Stimulated activated CD8-positive, alpha-beta memory T cell treated with anti-CD3 and anti-CD28 coated beads, Interleukin-15, amount 100 ng/mL, for 1 hour (primary cell): Measurements from ENCODE around the gene QKI.

Experiments used
- DNase-seq: peaks from one replicate; pipeline ENCODE4 v3.0.0-alpha.2; 2020; ENCODE audit warnings: low read depth

Gene QKI

DNA sequence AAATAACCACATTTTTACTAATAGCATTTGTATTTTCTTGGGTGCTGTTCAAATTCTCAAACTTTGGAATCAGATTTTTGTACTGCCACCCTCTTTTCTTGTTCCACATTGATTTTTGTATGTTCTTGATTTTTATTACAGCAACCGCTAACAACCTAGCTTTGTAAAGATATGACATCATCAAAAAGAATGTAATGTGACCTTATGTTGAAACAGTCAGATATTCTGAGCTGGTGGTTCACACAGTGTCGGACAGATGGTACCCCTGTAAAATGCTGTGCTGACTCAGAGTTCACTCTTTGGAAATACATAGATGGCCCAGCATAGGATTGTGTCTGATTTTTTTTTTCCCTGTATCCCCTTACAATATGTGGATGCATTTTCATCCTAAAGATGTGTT is 118.9 kb downstream of the QKI start:
- DNase-seq: no peak

DNA sequence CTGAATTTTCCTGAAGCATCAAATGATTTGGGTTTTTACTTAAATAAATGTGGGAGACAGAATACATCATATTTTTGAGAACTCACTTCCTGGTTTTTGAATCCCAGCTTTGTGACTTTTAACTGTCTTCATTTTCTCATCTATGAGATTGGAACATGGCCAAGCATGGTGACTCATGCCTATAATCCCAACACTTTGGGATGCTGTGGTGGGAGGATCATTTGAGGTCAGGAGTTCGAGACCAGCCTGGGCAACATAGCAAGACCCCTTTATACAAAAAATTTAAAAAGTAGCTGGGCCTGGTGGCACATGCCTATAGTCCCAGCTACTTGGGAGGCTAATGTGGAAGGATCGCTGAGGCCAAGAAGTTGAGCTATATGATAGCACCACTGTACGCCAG is 122.3 kb downstream of the QKI start:
- no peak for DNase-seq

DNA sequence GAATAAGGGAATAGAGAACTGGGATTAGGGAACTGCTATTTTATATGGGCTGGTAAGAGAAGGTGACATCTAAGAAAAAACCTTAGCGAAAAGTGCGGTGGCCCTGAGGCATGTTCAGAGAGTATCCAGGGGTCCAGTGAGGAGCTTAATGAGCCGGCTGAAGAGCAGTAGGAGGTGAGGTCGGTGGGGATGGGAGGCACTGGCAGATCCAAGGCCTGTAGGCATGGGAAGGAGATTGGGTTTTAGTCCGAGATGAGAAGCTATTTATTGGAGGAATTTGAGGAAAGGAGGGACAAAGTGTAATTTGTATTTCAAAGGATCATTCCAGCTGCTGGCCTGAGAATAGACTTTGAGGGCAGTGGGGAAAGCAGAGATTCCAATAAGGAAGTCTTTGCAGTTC is 123.8 kb downstream of the QKI start:
- DNase-seq: no peak

DNA sequence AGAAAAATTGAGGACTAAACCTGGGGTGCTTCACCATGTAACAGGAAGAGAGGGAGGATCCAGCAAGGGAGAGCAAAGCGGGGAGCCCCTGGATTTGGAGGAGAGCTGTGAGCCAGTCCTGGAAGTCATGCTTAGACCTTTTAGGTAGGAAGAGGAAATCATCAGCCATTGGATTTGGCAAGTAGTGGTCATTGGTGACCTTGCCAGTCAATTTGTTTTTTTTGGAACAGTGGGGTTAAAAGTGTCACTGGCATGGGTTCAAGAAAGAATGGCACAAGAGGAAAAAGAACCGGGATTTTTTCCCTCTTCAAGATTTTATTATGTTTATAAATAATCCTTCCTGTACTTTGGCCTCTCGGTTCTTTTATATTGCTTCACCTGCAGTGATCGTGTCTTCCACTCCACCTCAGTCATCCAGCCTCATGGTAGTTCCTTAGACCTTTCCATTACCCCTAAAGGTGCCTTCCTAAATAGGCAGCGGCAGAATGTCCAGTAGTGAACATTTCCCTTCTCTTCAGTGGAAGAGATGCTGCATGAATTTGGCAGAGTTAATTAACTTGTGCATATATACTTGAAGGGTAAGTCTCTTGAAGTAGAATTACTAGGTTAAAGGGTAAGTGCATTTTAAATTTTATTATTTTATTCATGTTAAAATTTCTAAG is 124.7 kb downstream of the QKI start:
- DNase-seq: no peak

DNA sequence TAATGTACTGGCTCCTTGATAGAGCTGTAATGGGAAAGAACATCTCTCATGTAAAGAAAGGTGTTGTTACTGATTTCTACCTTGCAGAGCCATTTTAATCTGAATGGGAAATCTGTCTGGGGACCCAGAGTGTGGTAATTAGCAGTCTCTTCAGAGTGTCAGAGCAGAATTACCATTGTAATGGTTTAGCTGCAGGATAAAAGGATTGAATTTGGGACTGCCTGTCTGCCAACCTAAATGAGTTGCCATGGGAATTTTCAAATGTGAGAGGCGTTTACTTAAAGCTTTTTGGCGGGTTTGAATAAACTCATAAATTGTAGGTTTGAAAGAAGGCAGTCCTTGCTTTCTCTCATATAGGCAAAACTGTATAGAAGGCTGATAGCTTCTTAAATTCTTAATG is 128.8 kb downstream of the QKI start:
- no peak for DNase-seq

DNA sequence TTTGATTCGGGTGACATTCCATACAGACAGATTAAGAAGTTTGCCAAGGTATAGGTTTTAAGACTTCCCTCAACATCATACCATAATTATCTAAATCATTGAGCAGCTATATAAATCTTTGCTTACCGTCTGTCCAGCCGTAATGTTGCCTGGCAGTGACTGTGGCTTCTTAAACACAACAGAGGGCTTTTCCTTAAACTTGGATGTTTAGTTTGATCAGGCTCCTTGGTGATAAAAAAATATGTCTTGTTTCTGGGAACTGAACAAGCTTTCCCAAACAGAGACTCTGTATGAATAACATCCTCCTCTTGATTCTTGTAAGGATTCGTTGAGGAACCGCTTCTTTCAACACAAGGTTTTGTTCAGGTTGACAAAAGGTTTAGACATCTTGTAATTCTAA is 130.9 kb downstream of the QKI start:
- DNase-seq: no peak

DNA sequence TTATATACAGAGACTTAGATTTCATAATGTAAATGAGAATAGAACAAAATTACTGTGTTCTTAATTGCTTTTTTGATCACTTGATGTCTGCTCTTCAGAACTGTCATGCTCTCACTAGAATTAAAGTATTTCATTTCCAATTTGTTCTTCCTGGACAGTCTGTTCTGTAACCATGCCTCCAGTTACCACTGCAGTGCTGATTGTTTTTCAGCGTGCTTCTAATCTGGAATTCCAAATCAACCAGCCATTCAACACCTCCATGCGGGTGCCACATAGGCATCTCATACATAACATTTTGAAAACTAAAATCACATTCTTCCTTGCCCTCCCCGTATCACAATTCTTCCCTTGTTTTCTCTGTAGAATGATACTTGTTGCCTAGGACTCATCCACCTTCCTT is 132.8 kb downstream of the QKI start:
- DNase-seq: no peak

DNA sequence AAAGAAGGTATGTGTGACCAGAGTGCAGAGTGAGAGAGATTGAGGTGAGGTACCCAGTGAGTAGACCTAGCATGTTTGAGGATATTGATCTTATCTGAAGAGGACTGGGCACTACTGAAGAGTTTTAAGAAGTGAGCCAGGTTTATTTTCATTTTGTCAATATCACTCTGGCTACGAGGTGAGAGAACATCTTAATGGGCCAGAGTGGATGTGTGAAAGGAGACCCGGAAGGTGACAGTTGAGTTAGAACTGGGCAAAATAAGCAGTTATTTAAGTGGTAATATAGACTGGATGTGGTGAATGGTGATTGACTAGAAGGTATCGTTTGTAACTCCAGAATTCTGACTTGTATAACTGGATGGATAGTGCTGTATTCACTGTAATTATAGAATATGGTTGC is 134.1 kb downstream of the QKI start:
- DNase-seq: no peak

DNA sequence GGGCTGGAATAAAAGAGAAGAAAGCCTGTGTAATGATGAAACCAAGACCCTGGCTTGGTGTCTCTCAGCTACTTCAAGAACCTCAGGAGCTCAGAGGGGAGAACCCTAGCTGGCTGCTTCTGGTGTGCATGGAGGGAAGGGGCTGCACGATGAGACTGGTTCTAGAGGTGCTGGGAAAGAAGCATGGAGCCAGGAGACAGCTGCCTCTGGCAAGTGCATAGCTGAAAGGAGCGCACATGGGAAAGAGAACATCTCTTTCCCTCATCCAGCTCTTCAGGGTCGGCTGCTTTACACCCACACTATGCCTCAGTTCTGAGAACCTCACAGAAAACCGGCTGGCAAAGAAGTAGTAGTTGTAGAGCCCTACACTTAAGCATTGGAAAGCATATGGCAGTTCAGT is 139.5 kb downstream of the QKI start:
- DNase-seq: no peak

DNA sequence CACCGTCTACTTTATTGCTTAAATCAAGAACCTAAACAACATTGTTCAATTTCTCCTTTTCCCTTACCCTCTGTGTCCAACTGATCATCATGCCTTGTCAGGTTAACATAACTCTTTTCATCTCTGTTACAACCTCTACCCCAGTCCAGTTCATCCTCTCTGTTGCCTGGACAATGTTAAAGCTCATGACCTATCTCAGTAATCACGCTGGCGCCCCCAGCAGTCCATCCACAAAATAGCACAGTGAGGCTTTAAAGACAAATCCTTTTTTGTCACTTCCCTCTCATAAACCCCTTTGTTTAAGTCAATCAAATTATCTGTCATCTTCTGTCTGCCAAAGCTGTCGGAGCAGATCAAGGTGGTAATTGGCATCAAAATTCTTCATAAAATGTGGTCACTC is 140.1 kb downstream of the QKI start:
- DNase-seq: peak; percentile 15

DNA sequence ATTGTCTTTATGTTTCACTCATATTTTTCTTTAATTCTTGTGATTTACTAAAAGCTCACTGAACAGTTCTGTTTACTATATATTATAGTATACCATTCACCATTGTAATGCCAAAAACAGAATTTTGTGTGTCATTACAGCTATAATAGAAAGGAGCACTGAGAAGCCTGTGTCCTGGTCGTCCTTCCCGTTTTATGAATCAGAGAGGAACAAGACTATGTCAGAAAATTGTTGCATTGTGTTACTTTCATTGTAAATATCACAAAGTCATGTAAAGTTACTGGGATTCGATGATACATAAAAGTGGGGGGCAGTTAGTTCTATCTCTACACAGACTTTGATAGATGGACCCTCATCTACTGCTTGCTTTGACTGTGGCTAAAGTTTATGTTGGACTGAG is 145.1 kb downstream of the QKI start:
- no peak for DNase-seq

DNA sequence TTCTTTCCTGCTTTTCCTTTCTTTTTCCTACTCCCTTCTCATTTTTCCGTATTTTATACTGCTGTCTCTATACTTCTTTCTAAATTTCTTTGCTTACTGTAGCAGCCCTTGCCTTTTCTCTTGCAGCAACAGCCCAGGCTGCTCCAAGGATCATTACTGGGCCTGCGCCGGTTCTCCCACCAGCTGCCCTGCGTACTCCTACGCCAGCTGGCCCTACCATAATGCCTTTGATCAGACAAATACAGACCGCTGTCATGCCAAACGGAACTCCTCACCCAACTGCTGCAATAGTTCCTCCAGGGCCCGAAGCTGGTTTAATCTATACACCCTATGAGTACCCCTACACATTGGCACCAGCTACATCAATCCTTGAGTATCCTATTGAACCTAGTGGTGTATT is 148.8 kb downstream of the QKI start:
- no peak for DNase-seq

DNA sequence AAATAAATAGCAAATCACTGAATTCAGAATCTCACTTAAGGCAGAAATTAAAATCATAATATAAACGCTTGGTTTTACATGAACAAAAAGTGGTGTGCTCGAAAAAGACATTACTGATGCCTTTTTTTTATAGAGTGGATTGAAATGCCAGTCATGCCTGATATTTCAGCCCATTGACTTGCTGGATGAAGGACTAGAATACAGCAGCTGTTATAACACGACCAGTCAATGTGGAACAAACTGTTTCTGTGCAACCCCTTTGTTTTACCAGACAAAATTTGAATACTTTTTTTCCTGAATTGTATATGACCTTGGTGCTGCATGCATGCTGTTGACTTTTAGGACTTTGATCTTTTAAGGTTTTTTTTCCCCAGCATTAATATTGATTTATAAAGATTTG is 150.0 kb downstream of the QKI start:
- no peak for DNase-seq

DNA sequence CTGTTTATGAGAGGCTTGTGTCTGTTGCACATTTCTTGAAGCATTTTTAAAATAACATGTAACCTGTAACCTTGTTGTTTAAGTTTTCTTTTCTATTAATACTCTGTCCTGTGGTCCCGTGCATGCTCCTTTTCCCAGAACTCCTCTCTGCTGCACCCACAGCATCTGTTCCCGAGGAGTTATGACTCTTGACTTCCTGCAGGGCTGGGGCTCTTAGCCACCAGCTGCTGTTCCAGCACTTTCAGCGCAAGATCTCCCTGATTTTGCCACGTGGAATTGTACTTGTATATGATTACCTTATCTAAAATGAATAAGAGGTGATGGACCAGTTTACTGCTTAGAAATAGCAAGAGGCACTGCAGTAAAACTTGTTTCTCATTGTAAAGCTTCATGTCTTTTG is 150.6 kb downstream of the QKI start:
- DNase-seq: no peak

DNA sequence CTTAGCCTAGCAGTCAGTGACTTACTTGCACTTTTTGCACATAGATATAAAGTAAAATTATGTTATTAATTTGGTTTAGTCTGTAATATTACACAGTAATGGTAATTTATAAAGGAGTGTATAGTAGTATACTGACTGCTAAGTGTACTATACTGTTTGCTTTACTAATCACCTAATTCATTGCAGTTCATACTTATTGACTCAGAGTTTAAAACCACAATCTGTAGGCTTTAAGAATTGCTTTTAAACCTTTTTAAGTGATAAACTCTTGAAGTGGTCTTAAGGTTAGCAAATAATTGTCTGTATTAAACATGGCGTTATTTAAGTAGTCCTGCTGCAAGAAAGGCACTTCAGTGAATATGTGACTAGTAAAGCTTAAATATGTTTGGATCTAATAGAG is 151.5 kb downstream of the QKI start:
- DNase-seq: no peak

DNA sequence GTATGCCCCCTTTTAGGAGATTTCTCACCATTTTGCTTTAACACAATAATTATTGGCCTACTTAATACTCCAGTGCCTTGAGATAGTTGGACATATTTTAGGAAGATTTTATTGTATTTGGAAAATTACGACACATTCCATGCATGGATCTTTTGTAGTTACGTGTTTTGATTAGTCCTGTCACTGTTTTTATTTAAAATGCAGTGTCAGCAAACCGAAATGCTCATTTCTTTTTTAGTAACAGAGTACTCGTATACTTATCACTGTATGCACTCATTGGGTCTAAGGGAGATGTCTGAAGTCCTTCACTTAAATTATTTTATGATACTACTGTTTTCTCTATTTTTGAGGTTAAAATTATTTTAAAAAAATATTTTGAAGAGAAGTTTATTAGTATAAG is 153.8 kb downstream of the QKI start:
- no peak for DNase-seq

DNA sequence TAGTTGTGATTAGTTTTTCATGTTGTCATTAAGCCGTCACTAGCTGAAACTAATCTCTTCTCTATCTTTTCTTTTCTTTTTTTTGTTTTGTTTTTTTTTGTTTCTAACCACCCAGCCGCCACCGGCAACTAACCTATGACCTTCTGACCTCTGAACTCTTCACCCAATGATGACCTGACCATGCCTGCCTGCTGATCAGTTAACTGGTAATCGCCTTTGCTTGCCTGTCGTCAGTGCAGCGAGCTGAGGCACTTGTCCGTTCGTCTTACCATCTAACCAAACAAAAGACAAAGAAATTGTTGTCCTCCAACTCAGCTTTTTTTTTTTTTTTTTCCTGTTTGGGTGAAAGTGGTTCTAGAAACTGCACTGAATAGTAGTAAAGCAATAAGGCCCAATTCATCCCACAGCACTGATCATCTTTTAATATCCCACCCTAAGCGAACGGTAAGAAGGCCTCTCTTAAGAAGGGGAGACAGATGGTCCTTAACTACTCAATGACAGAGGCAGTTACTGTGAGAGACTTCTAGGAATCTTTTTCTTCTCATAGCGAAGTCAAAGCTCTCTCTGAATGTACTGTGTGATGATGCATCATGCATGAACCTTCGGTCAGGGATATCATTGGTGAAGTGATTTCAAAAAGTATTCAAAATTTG is 156.2 kb downstream of the QKI start:
- DNase-seq: no peak

DNA sequence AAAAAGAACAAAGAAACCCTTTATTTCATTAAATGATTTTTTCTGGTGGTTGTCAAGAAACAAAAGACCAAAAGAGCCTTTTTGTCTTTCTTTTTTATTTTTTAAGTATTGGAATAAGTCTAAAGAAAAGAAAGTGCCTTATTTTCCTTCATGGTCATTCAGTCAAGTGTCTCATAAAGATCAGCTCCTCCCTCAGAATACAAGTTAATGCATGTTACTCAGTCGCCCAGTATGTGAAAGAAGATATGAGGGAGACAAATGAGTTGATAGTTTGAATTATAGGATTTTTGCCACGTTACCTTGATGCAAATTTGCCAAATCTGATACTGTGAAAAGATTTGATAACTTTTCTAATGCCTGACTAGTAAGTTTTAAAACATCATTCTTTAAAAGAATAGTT is 157.2 kb downstream of the QKI start:
- DNase-seq: no peak

DNA sequence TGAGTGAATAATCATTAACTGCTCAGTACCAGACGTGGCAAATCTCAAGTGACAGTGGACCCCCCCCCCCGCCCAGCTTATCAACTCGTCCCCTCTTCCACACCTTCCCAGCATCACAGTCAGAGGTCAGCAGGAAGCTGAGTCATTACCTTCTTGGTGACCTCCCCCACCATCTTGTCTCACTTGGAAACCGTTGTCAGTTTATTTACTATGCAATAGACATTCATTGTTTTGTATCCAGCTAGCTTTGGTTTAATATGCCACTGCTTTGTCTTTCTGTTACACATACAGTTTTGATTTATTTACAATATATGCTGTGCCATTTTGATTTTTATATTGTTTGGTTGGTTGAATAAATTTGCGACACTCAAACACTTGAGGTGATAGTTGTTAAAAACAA is 158.1 kb downstream of the QKI start:
- DNase-seq: no peak

DNA sequence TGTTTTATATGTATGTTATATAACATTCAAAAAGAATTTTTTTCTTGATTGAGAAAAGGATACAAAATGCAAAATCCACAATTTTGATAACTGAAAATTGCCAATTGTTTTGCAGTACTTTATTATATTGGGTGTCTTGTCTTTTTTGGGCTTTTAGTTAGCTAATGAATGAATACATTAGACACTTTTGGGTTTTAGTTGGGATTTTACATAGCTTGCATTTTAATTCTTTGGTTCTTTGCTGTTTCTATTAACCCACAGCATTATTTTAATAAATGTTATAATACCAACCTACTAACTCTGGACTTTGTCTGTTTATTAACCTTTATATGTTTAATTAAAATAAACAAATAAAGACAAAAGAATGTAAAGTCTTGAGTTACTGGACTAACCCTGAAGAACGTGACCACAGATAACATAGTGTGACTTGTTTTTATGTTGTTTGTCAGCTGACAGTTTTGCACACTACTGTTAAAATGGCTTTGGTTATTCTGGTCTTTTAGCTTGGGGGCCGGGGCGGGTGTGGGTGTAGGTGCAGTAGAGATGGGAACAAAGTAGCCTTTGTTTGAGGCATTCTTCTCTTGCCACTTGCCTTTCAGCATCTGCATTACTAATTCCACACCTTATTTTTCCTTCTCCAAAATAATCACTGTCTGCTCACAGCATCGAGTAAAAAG is 159.1 kb downstream of the QKI start:
- no peak for DNase-seq

DNA sequence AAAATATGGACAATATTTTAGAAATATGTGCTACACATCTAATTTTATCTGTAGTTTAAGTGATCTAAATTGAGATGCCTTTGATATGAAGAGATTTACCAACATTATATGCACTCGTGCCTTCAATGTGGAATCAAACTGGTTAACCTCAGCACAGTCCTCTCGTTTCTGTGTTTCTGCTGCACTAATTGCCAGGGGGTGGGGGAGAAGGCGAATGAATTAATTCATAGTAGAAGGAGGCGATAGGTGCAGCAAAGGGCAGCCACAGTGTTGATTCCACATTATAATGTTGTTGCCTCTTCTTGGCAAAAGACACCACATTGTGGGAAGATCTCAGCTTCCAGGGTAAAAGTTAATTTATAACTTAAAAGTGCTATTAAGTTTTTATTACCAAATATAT is 161.6 kb downstream of the QKI start:
- no peak for DNase-seq

DNA sequence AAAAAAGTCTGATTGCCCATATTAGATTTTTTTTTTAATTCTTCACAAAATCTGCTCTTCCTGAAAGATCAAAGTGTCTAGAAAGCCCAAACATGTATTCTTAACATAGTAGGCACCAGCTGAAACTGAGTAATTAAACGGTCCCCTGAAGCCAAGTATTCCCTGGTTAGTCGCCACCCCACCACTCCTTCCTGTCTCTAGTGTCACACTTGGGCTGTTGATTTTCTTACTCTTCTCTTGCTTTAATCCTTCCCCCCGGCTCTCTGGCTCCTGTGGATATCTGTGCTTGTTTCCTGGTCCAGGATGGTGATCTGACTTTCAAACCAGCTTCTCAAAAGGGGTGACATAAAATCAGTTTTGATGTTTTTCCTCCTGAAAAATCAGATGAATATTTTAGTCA is 162.9 kb downstream of the QKI start:
- no peak for DNase-seq

DNA sequence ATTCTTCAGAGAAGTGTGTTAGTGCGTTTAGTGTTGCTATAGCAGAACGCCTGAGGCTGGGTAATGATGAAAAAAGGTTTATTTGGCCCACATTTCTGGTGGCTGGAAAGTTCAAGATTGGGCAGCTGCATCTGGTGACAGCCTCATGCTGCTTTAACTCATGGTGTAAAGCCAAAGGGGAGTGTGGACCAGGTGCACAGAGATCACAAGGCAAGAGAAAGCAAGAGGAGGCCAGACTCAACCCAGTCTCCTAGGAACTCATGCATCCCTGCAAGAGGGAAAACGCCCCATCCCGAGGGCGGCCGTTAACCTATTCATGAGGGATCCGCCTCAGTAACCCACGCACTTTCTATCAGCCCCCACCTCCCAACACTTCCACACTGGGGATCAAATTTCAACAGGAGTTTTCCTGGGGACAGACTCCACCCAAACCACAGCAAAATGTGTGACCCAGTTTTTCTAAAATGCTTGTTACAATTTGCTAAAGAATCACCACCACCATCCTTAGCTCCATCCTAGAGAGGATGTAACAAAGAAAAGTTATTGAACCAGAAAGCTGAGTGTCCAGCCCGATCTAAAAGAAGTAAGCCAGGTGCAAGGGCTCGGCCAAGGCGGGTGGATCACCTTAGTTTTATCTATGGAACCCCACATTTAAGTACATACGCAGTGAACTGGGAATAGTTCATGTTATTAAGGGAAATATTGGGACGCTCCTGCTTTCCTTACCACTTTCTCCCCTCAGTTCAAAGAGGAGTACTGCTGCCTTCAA is 164.8 kb downstream of the QKI start:
- no peak for DNase-seq
